H1 (cell line): ENCODE data around the gene MFAP1.
"Not testable (repeated sequence)": the region's sequence is repeated elsewhere in the genome, so short reads cannot be mapped to it uniquely, and the experiment has no call there.

Source experiments
- BCL11A ChIP-seq, 2 experiments: IDR thresholded peaks; one replicate each; pipeline ENCODE4 v1.6.1; 2011; ENCODE audit warnings: low read depth in 2 of 2, low read length in 2 of 2, mild to moderate bottlenecking in 2 of 2
- CHD2 ChIP-seq: IDR thresholded peaks from 2 replicates; pipeline ENCODE4 v1.6.1; 2012; ENCODE audit warnings: low read length, improper control_type of control experiment
- EGR1 ChIP-seq: IDR thresholded peaks from 2 replicates; pipeline ENCODE4 v1.6.1; 2011; ENCODE audit warnings: low read depth, low read length, borderline replicate concordance
- EP300 ChIP-seq, 2 experiments: IDR thresholded peaks; 1 replicate in 1 of 2; 2 replicates in 1 of 2; pipeline ENCODE4 v1.6.1; 2011 to 2012; ENCODE audit warnings: low read depth in 2 of 2, low read length in 2 of 2, mild to moderate bottlenecking in 2 of 2, borderline replicate concordance in 1 of 2, inconsistent platforms in 1 of 2, moderate library complexity in 1 of 2
- EZH2 ChIP-seq: fragments of 200-600 bp; sonication (generic); IDR thresholded peaks from 2 replicates; pipeline ENCODE4 v1.7.1; 2012; ENCODE audit warnings: low read depth, mild to moderate bottlenecking, moderate library complexity, low read length, inconsistent platforms; ENCODE audit not compliant: severe bottlenecking
- JUND ChIP-seq: IDR thresholded peaks from 2 replicates; pipeline ENCODE4 v1.6.1; 2011; ENCODE audit warnings: mild to moderate bottlenecking, improper control_type of control experiment, low read length
- NRF1 ChIP-seq: IDR thresholded peaks from 2 replicates; pipeline ENCODE4 v1.6.1; 2011; ENCODE audit warnings: mild to moderate bottlenecking, low read depth, low read length, improper control_type of control experiment
- POLR2A ChIP-seq, 2 experiments: IDR thresholded peaks; 1 replicate in 1 of 2; 2 replicates in 1 of 2; pipeline ENCODE4 v1.6.1; 2011; ENCODE audit warnings: low read depth in 2 of 2, low read length in 2 of 2, mild to moderate bottlenecking in 2 of 2; ENCODE audit errors: control extremely low read depth in 1 of 2
- POLR2AphosphoS5 ChIP-seq: IDR thresholded peaks from 2 replicates; pipeline ENCODE4 v1.6.1; 2011; ENCODE audit warnings: low read depth, low read length
- SIN3A ChIP-seq, 2 experiments: IDR thresholded peaks in 1 of 2; conservative IDR thresholded peaks in 1 of 2; 2 replicates each; pipeline ENCODE4 v1.6.1; 2011 to 2012; ENCODE audit warnings: low read length in 2 of 2, improper control_type of control experiment in 1 of 2, low read depth in 1 of 2, mild to moderate bottlenecking in 1 of 2
- SP1 ChIP-seq: IDR thresholded peaks from 2 replicates; pipeline ENCODE4 v1.6.1; 2011; ENCODE audit warnings: low read depth, low read length
- SP2 ChIP-seq: IDR thresholded peaks from 2 replicates; pipeline ENCODE4 v1.6.1; 2012; ENCODE audit warnings: mild to moderate bottlenecking, low read length, inconsistent platforms
- TF ChIP-seq, protein P1 (sequence below), 3 experiments: IDR thresholded peaks; 1 replicate in 2 of 3; 2 replicates in 1 of 3; pipeline versions ENCODE4 v1.5.1 to v1.6.1; 2011; ENCODE audit warnings: low read length in 3 of 3, mild to moderate bottlenecking in 3 of 3, inconsistent platforms in 2 of 3, low read depth in 1 of 3, moderate library complexity in 1 of 3; ENCODE audit not compliant: insufficient read depth in 1 of 3; ENCODE audit errors: control extremely low read depth in 1 of 3

- not testable (repeated sequence) for TF ChIP-seq SP2; SP1; EZH2; EP300 (IDR thresholded peaks at IDR 0.05; ENCODE audit: borderline replicate concordance in 1 of 2, low read depth in 2 of 2, low read length in 2 of 2); SIN3A (conservative IDR thresholded peaks at IDR 0.05 in 1 of 2, IDR thresholded peaks at IDR 0.05 in 1 of 2; ENCODE audit: low read depth in 1 of 2, low read length in 2 of 2); NRF1; POLR2A (IDR thresholded peaks at IDR 0.05; ENCODE audit: control extremely low read depth in 1 of 2, low read depth in 2 of 2, low read length in 2 of 2); BCL11A (IDR thresholded peaks at IDR 0.05; ENCODE audit: low read depth in 2 of 2, low read length in 2 of 2); EGR1; JUND; POLR2AphosphoS5; CHD2
- TF ChIP-seq, protein P1, sequence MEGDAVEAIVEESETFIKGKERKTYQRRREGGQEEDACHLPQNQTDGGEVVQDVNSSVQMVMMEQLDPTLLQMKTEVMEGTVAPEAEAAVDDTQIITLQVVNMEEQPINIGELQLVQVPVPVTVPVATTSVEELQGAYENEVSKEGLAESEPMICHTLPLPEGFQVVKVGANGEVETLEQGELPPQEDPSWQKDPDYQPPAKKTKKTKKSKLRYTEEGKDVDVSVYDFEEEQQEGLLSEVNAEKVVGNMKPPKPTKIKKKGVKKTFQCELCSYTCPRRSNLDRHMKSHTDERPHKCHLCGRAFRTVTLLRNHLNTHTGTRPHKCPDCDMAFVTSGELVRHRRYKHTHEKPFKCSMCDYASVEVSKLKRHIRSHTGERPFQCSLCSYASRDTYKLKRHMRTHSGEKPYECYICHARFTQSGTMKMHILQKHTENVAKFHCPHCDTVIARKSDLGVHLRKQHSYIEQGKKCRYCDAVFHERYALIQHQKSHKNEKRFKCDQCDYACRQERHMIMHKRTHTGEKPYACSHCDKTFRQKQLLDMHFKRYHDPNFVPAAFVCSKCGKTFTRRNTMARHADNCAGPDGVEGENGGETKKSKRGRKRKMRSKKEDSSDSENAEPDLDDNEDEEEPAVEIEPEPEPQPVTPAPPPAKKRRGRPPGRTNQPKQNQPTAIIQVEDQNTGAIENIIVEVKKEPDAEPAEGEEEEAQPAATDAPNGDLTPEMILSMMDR (IDR thresholded peaks at IDR 0.05; ENCODE audit: control extremely low read depth in 1 of 3, insufficient read depth in 1 of 3, low read depth in 1 of 3, low read length in 3 of 3): not testable (repeated sequence)
These were observed 9.4 kb downstream of the MFAP1 start for GRCh38 chr15:43815064-43815463.
